ENCODE measurements around the gene MIF4GD.

MIF4GD gene

DNA sequence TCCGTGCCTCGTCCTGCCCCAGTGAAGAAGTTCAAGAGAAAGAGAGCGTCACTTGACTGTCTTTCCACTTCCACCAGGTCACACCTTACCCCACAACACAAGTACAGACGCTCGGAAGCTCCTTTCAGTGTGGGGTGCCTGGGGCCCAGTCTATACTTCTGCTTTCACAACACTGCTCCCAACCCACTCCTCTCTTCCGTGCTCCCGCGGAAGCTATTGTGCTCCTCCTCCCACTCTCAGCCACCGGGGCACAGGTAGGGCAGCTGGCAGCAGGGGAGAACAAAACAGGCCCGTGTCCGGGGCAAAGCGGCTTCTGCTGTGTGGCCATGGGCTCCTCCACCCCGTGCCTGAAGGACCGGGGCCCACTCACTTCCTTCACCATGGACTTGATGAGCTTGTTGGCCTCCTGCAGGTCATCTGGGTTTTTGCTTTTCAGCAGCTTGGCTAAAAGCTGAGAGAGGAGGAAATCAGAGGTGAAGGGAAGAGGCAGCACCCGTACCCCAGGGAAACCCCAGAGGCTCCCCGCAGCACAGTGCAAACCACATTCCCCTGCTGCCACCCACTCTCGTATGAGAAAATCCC, 28.5 kb downstream of the MIF4GD start:
- ChIA-PET CTCF (interaction anchor here (0.5 to 1.0 kb wide), 5 partner anchors 13 to 112 kb away, joined by 3 to 14 read pairs (median 4); partner anchors contain the start of gene MIF4GD), POLR2A (interaction anchor here (0.6 to 2.8 kb wide), 3 partner anchors 28 to 159 kb away, joined by 3 to 10 read pairs (median 3); partner anchors contain the start of gene MIF4GD)
- no peak for DNase-seq (ENCODE audit: extremely low spot score)
- TF ChIP-seq NFRKB (IDR thresholded peaks at IDR 0.05) (no peak), LEF1 (IDR thresholded peaks at IDR 0.05; ENCODE audit: borderline replicate concordance) (no peak), ELF4 (IDR thresholded peaks at IDR 0.05) (no peak), PKNOX1 (IDR thresholded peaks at IDR 0.05) (no peak), BHLHE40 (IDR thresholded peaks at IDR 0.05; ENCODE audit: borderline replicate concordance) (no peak), SP1 (IDR thresholded peaks at IDR 0.05) (no peak), CTBP1 (IDR thresholded peaks at IDR 0.05; ENCODE audit: borderline replicate concordance) (no peak), FOXK2 (IDR thresholded peaks at IDR 0.05) (no peak), ZNF384 (IDR thresholded peaks at IDR 0.05) (no peak), FOXA1 (IDR thresholded peaks at IDR 0.05) (no peak), L3MBTL2 (conservative IDR thresholded peaks at IDR 0.05) (no peak), ARNT (IDR thresholded peaks at IDR 0.05) (no peak), SUZ12 (IDR thresholded peaks at IDR 0.05) (no peak), FOXM1 (IDR thresholded peaks at IDR 0.05; ENCODE audit: borderline replicate concordance) (no peak), HDGF (IDR thresholded peaks at IDR 0.05; ENCODE audit: borderline replicate concordance) (no peak), TARDBP (IDR thresholded peaks at IDR 0.05) (no peak)

DNA sequence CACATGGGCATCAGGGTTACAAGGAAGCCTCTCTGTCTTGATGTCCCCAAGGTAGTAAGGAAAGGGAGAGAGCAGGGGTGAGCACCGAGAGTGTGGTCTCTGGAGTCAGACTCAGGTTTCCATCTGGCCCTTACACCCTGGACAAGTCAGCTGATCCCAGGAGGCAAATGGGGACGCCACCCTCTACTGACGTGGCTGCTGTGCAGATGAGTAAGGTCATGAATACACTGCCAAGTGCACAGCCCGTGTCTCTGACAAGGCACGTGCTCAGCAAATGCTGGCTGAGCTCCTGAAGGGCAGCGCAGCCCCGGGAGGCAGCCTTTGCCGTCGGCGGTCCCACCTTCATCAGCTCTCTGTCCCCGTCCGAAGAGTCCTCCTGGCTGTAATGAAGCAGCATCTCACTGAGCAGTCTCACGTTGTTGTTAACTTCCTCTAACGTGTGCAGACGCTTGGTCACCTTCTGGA, 29.0 kb downstream of the MIF4GD start:
- DNase-seq (ENCODE audit: extremely low spot score): no peak
- ChIA-PET CTCF (interaction anchor here (0.6 to 1.0 kb wide), 4 partner anchors 29 to 111 kb away, joined by 3 to 5 read pairs (median 3); partner anchors contain the start of gene MIF4GD), POLR2A (interaction anchor here (0.6 to 2.8 kb wide), 4 partner anchors 29 to 255 kb away, joined by 3 to 10 read pairs (median 3); partner anchors contain the start of genes CDR2L and MIF4GD)
- TF ChIP-seq SP1 (IDR thresholded peaks at IDR 0.05) (no peak), CTBP1 (IDR thresholded peaks at IDR 0.05; ENCODE audit: borderline replicate concordance) (no peak), FOXA1 (IDR thresholded peaks at IDR 0.05) (no peak), PKNOX1 (IDR thresholded peaks at IDR 0.05) (no peak), HDGF (IDR thresholded peaks at IDR 0.05; ENCODE audit: borderline replicate concordance) (no peak), LEF1 (IDR thresholded peaks at IDR 0.05; ENCODE audit: borderline replicate concordance) (no peak), TARDBP (IDR thresholded peaks at IDR 0.05) (no peak), L3MBTL2 (conservative IDR thresholded peaks at IDR 0.05) (no peak), ELF4 (IDR thresholded peaks at IDR 0.05) (no peak), ARNT (IDR thresholded peaks at IDR 0.05) (no peak), BHLHE40 (IDR thresholded peaks at IDR 0.05; ENCODE audit: borderline replicate concordance) (no peak), ZNF384 (IDR thresholded peaks at IDR 0.05) (no peak), SUZ12 (IDR thresholded peaks at IDR 0.05) (no peak), FOXM1 (IDR thresholded peaks at IDR 0.05; ENCODE audit: borderline replicate concordance) (no peak), FOXK2 (IDR thresholded peaks at IDR 0.05) (no peak), NFRKB (IDR thresholded peaks at IDR 0.05) (no peak)

GRCh38 chr17:75241502-75241901, 29.5 kb downstream of the MIF4GD start:
- ChIA-PET CTCF (interaction anchor here (0.6 to 3.0 kb wide), 6 partner anchors 8 to 131 kb away, joined by 3 to 24 read pairs (median 16); partner anchors contain the start of genes ARMC7, GGA3, MIF4GD and MRPS7), POLR2A (interaction anchor here (0.8 to 2.8 kb wide), 2 partner anchors 30 to 254 kb away, joined by 3 to 10 read pairs; partner anchors contain the start of genes CDR2L and MIF4GD)
- no peak for DNase-seq (ENCODE audit: extremely low spot score)
- TF ChIP-seq L3MBTL2 (conservative IDR thresholded peaks at IDR 0.05) (no peak), NFRKB (IDR thresholded peaks at IDR 0.05) (no peak), CTBP1 (IDR thresholded peaks at IDR 0.05; ENCODE audit: borderline replicate concordance) (no peak), FOXK2 (IDR thresholded peaks at IDR 0.05) (no peak), LEF1 (IDR thresholded peaks at IDR 0.05; ENCODE audit: borderline replicate concordance) (no peak), ZNF384 (IDR thresholded peaks at IDR 0.05) (no peak), FOXA1 (IDR thresholded peaks at IDR 0.05) (no peak), ARNT (IDR thresholded peaks at IDR 0.05) (no peak), FOXM1 (IDR thresholded peaks at IDR 0.05; ENCODE audit: borderline replicate concordance) (no peak)

- DNase-seq (ENCODE audit: extremely low spot score): no peak
- ChIA-PET CTCF (interaction anchor here (1.0 to 3.0 kb wide), 17 partner anchors 8 to 280 kb away, joined by 3 to 24 read pairs (median 6); partner anchors contain the start of genes ARMC7, GGA3, MIF4GD and MRPS7), POLR2A (interaction anchor here (0.9 to 2.8 kb wide), 5 partner anchors 21 to 131 kb away, joined by 3 to 14 read pairs (median 4); partner anchors contain the start of genes ARMC7, GGA3, MIF4GD and MRPS7)
- TF ChIP-seq FOXK2 (IDR thresholded peaks at IDR 0.05): no peak
- no peak for TF ChIP-seq FOXM1 (IDR thresholded peaks at IDR 0.05; ENCODE audit: borderline replicate concordance)
- TF ChIP-seq SP1 (IDR thresholded peaks at IDR 0.05): no peak
- no peak for TF ChIP-seq L3MBTL2 (conservative IDR thresholded peaks at IDR 0.05)
Observed at GRCh38 chr17:75241143-75241430, 29.9 kb downstream of the MIF4GD start.

GRCh38 chr17:75240394-75241142, 30.5 kb downstream of the MIF4GD start:
- ChIA-PET POLR2A (interaction anchor here (0.8 to 2.8 kb wide), 7 partner anchors 9 to 171 kb away, joined by 3 to 14 read pairs (median 4); partner anchors contain the start of genes ARMC7, GGA3, MIF4GD and MRPS7), CTCF (interaction anchor here (0.6 to 3.0 kb wide), 22 partner anchors 9 to 788 kb away, joined by 3 to 24 read pairs (median 4); partner anchors contain the start of genes ARMC7, GGA3, MIF4GD and MRPL58)
- TF ChIP-seq HDGF (IDR thresholded peaks at IDR 0.05; ENCODE audit: borderline replicate concordance) (no peak), NFRKB (IDR thresholded peaks at IDR 0.05) (no peak), CTBP1 (IDR thresholded peaks at IDR 0.05; ENCODE audit: borderline replicate concordance) (no peak), FOXM1 (IDR thresholded peaks at IDR 0.05; ENCODE audit: borderline replicate concordance) (no peak), FOXK2 (IDR thresholded peaks at IDR 0.05) (no peak), ARNT (IDR thresholded peaks at IDR 0.05) (peak; percentile 26; the same call in 1 of the 2 replicates), BHLHE40 (IDR thresholded peaks at IDR 0.05; ENCODE audit: borderline replicate concordance) (no peak)
- peak; percentile 82 for DNase-seq (ENCODE audit: extremely low spot score)
